Testis (tissue), 3 donors: Measurements from ENCODE around the gene G0S2. TPM values are rescaled to one million over a fixed set of nuclear protein-coding genes. Genes with fewer than 3 reads are reported as not detected.
A peak's percentile ranks its signal among the peaks of the same experiment; 100 is the strongest.
"Not testable (repeated sequence)": the region's sequence is repeated elsewhere in the genome, so short reads cannot be mapped to it uniquely, and the experiment has no call there.

Source experiments
- DNase-seq: peaks from one replicate; pipeline ENCODE4 v3.0.0-alpha.2; 2019
- H3K27ac ChIP-seq, 2 donors: fragments of 200-600 bp; sonication (generic); one replicate each; pipeline ENCODE4 v1.5.1; 2019
- H3K27me3 ChIP-seq: fragments of 200-600 bp; sonication (generic); one replicate; pipeline ENCODE4 v1.5.1; 2019
- H3K36me3 ChIP-seq: fragments of 200-600 bp; sonication (generic); one replicate; pipeline ENCODE4 v1.5.1; 2017; ENCODE audit warnings: low read depth; ENCODE audit errors: missing control alignments
- H3K4me1 ChIP-seq: fragments of 200-600 bp; sonication (generic); one replicate; pipeline ENCODE4 v1.5.1; 2019
- H3K4me3 ChIP-seq, 2 donors: fragments of 200-600 bp; sonication (generic); one replicate each; pipeline ENCODE4 v1.5.1; 2017 to 2019
- H3K9me3 ChIP-seq: fragments of 200-600 bp; sonication (generic); one replicate; pipeline ENCODE4 v1.5.1; 2017
- CTCF ChIP-seq, 3 experiments: fragments of 450-650 bp in 2 of 3; fragments of 200-600 bp in 1 of 3; sonication (generic) in 1 of 3; IDR thresholded peaks; one replicate each; pipeline ENCODE4 v1.5.1; 2016 to 2019; ENCODE audit warnings: antibody characterized with exemption in 3 of 3, mild to moderate bottlenecking in 2 of 3, moderate library complexity in 1 of 3
- POLR2A ChIP-seq: fragments of 450-650 bp; IDR thresholded peaks from one replicate; pipeline ENCODE4 v1.6.1; 2017; ENCODE audit warnings: antibody characterized with exemption, mild to moderate bottlenecking, moderate library complexity
- WGBS, 2 donors: methylation state at CpG; one replicate each; pipeline ENCODE4 v1.1.5; 2018; 5-methylcytosine and 5-hydroxymethylcytosine counted together
- intact Hi-C: fragments of 100-400 bp; cut with DNase I; formaldehyde crosslinking; loops from one replicate; pipeline ENCODE4 v1.15.1; 2023; ENCODE audit warnings: low total_unique reads
- polyA plus RNA-seq: library from polyadenylated mRNA; stranded (reverse); fragments of 350-450 nt; fragmentation: Illumina TruSeq; extraction: RNeasy Lipid Tissue Mini Kit (QIAGEN cat#74804); gene quantifications from one replicate; pipeline ENCODE4 v1.2.3, GENCODE V29; 2014; ENCODE audit warnings: low read depth, low replicate concordance; ENCODE audit not compliant: insufficient read depth
- total RNA-seq, 2 donors: library from RNA; depleted of rRNA; stranded (reverse); fragments of >200 nt; gene quantifications; one replicate each; pipeline ENCODE4 v1.2.3, GENCODE V29; 2016

The G0S2 gene
- total and polyA plus RNA-seq, 3 donors from 2014 or later = 59.1 to 84.1 (median 73.5) TPM

- no peak for TF ChIP-seq POLR2A
- TF ChIP-seq CTCF (IDR thresholded peaks at IDR 0.05) = no peak
Observed at GRCh38 chr1:209692296-209692695, 17.1 kb downstream of the G0S2 start.

DNA sequence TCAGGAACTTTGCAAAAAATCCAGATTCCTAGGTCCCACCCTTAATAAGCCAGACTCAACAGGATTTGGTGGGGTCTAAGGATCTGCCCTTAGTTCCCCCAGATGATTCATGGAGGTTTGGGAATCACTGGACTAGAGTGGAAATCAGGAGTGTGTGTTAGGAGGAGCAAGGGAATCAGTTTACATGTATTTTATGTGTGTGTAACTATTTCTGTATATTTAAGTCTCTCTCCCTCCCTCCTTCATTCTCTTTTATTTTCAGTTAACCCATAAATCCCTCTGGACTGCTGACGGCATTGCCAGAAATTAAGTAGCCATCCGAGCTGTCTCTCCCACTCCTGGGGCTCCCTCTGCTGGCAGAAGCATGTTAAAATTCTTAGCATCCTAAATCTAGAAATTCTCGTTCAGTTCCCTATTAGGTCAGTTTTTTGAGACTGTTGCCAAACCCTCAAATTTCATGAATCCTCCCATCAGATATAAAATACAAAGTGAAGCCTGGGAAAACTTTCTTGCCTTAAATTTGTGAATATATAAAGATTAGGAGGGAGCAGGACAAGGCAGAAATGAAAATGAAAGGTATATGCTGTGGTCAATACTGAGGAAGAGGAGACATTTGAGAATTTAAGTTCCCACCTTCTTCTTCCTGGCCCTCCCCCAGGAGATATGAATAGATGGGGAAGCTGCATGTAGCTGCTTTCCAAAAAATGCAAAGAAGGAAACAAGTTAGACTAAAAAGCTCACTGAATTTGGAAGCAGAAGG lies 17.7 kb downstream of the G0S2 start:
- H3K4me3 ChIP-seq = no peak overlapping the region
- no peaks in the 10 kb centered on the region for H3K9me3 ChIP-seq
- H3K27ac ChIP-seq = no peak overlapping the region
- peak; percentile 82 for DNase-seq
- peaks cover 4% of the 10 kb centered on the region for H3K4me1 ChIP-seq
- no peak for TF ChIP-seq POLR2A
- peak; percentile 75 to 83 (median 76) for TF ChIP-seq CTCF (IDR thresholded peaks at IDR 0.05)
- intact Hi-C loops = loop anchor here (5.0 to 10.0 kb wide), 2 partner anchors 52 to 116 kb away; no protein-coding TSS in a partner anchor
- H3K27me3 ChIP-seq = no peaks in the 10 kb centered on the region
- 2 to 7% methylated on average over 3 of the region's 3 CpGs for WGBS, 2 donors
- no peaks in the 10 kb centered on the region for H3K36me3 ChIP-seq

More at GRCh38 chr1:209692296-209692695, 17.1 kb downstream of the G0S2 start:
- Histone ChIP-seq H3K36me3 (no peaks in the 10 kb centered on the region), H3K4me3 (no peak overlapping the region), H3K9me3 (no peaks in the 10 kb centered on the region), H3K27ac (no peak overlapping the region), H3K4me1 (peaks cover 10% of the 10 kb centered on the region), H3K27me3 (no peaks in the 10 kb centered on the region)
- no peak for DNase-seq
- intact Hi-C loops = loop anchor here (5.0 to 10.0 kb wide), 2 partner anchors 53 to 115 kb away; no protein-coding TSS in a partner anchor
- 39 to 53% methylated on average over 4 of the region's 4 CpGs for WGBS, 2 donors

DNA sequence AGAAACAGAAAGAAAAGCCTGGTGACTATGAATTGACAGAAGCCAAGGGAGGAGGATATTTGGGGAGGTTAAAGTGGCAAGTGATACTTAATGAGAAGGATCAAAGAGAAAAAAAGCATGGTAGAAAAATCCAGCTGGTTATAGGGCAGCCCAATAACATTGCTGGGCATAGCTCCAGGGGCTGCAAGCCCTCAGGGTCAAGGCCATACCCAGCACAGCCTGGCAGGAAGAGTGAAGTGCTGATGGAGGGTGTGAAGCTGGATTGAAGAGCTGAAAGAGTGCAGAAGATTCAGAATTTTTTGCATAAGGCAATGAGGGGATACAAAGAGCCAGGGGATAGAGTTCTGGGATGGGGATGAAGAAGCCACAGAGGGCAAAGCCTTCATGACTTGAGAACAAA lies 21.5 kb downstream of the G0S2 start:
- intact Hi-C loops = loop anchor here (10.0 kb wide), 1 partner anchor 48 kb away; no protein-coding TSS in a partner anchor
- Histone ChIP-seq H3K9me3 (no peaks in the 10 kb centered on the region), H3K36me3 (no peaks in the 10 kb centered on the region), H3K4me3 (no peak overlapping the region), H3K27ac (peak overlapping the region in 1 of 2 donors; percentile 13), H3K4me1 (peaks cover 4% of the 10 kb centered on the region), H3K27me3 (no peaks in the 10 kb centered on the region)
- TF ChIP-seq CTCF (IDR thresholded peaks at IDR 0.05) (no peak), POLR2A (no peak)
- DNase-seq = peak; percentile 47

DNA sequence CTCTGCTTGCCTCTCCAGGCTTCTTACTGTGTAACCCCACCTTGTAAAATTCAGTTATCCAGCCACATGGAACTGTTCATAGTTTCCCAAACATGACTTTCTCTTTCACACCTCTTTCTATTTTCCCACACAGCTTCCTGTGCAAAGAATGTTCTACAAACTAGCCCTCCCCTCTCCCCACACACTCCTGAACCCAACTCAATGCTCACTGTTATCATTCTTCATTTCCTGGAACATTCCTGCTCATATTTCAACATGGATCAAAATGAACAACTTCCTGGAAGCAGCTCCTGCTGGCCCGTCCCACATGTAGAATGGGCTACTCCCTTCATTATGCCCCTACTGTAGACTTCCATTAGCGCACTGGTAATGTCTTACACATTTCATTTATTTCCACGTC lies 21.9 kb downstream of the G0S2 start:
- 88 to 91% methylated on average over 3 of the region's 3 CpGs for WGBS, 2 donors
- peaks cover 4% of the 10 kb centered on the region for H3K4me1 ChIP-seq
- no peak for TF ChIP-seq CTCF (IDR thresholded peaks at IDR 0.05)
- no peak for TF ChIP-seq POLR2A
- no peaks in the 10 kb centered on the region for H3K36me3 ChIP-seq
- H3K27me3 ChIP-seq = no peaks in the 10 kb centered on the region
- peak overlapping the region; percentile 11 to 13 for H3K27ac ChIP-seq
- no peak overlapping the region for H3K4me3 ChIP-seq
- no peak for DNase-seq
- H3K9me3 ChIP-seq = no peaks in the 10 kb centered on the region
- intact Hi-C loops = loop anchor here (10.0 kb wide), 1 partner anchor 48 kb away; no protein-coding TSS in a partner anchor

- peaks cover 14% of the 10 kb centered on the region for H3K4me1 ChIP-seq
- H3K36me3 ChIP-seq, DNase-seq, H3K27me3 ChIP-seq, H3K4me3 ChIP-seq, H3K9me3 ChIP-seq, intact Hi-C loops, H3K27ac ChIP-seq: not testable (repeated sequence)
Observed at GRCh38 chr1:209700686-209701085, 25.5 kb downstream of the G0S2 start.
